ENCODE results near the gene NCBP3.

Gene NCBP3

DNA sequence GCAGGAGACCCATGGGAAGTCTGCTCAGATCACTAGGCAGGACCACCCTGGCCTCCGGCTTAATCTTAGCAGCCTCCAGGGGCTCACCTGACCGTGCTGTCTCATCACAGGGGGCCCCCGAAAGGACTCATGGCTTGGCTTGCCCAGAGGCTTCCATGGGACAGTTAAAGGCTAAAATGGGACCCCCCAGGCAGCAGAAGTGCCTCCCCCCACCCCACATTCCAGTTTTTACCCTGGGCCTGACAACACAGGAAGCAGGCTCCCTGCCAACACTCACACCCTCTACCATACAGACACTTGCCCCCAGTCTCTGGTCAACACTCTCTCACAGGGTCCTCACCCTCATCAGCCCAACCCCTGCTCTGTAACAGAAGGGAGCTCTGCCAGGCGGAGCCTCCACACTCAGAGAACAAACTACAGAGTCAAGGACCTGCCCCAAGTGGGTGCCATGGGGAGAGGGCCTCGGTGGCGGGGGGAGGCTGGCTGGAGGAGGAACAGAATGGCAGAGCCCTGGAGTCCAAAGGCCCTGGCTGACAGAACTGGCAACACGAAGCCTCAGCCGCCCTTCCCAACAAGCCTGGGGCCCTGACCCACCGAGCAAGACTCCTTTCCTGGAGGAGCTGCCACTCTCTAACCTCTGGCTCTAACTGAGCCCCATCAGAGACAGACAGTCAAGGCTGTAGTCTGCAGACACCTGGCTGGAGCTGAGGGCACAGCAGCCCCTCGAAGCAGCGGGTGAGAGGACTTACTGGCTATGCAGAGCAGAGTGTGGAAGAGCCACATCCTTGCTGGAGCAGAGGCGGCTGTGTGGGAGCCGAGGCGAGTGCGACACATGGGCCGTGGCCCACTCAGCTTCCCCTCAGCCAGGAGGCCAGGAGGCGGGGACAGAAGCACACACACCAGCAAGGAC lies 45.4 kb downstream of the NCBP3 start, which contains the start of gene ITGAE:
Gene ITGAE (minus strand): TSS at position 827 of the 910 bp plus-strand sequence. CDS start 44 bp downstream, at position 783.
- WGBS (ENCODE audit: extremely low coverage, insufficient coverage, low lambda C conversion rate), result no CpG with 5 or more reads among the region's 17 CpGs
- Histone ChIP-seq H3K4ac (ENCODE audit: low read depth, low read length) (no peak within 1 kb of the TSS), H3K79me1 (ENCODE audit: low read length) (no peaks in the 10 kb centered on the region), H3K9ac (ENCODE audit: low read length) (no peak within 1 kb of the TSS), H3K23ac (ENCODE audit: low read length) (no peak within 1 kb of the TSS), H3K27me3 (ENCODE audit: insufficient read depth, low read length, poor library complexity) (no peaks in the 10 kb centered on the region), H3K27ac (ENCODE audit: low read depth, low read length) (no peak within 1 kb of the TSS), H3K4me2 (ENCODE audit: low read length) (no peak within 1 kb of the TSS), H2BK120ac (ENCODE audit: low read depth, low read length) (no peak within 1 kb of the TSS), H4K8ac (ENCODE audit: low read depth, low read length) (no peak within 1 kb of the TSS), H3K18ac (ENCODE audit: low read length) (no peak within 1 kb of the TSS), H2BK15ac (replicated peaks; ENCODE audit: low read depth) (no peak within 1 kb of the TSS), H2BK5ac (ENCODE audit: low read length) (no peak within 1 kb of the TSS), H4K5ac (ENCODE audit: low read length) (no peak within 1 kb of the TSS), H3K56ac (ENCODE audit: low read length) (no peak within 1 kb of the TSS), H3K79me2 (ENCODE audit: control insufficient read depth, insufficient read depth, low read length) (no peaks in the 10 kb centered on the region), H2AK5ac (ENCODE audit: low read length) (no peak within 1 kb of the TSS), H3K4me3 (ENCODE audit: low read length) (no peak within 1 kb of the TSS), H3K4me1 (ENCODE audit: control insufficient read depth, low read depth, low read length) (no peaks in the 10 kb centered on the region), H3K36me3 (ENCODE audit: control insufficient read depth, insufficient read depth, low read length) (peaks cover 1% of the 10 kb centered on the region)
- DNase-seq, result no peak

DNA sequence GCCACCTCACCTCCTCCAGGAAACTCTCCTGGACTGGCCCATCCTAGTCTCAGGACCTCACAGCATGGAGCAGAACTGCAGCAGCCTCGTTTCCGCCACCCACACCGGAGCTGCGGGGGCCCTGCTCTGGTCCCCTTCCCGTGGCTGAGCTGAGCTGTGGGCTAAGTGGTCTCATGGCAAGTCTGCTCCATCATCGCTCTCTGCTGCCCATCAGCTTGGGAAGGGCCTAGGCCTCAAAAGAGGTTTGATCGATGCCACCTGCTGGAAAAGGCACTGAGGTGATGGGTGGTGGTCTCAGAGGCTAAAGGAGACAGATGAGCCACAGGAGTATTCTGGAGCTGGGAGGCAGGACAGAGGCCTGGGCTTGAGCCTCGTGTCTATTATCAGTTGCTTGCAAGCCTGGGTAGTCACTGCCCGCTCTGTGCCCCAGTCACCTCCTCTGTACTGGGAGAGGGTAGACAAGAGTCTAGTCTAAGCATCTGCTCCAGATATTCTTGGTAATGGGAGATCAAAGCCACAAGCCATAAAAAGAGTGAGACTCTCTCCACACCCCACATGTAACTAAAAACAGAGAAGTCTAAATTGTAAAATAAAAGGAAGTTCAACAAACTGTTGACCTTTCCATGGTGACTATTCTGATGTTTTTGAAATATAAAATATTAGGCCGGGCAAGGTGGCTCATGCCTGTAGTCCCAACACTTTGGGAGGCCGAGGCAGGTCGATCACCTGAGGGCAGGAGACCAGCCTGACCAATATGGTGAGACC lies 46.7 kb downstream of the NCBP3 start:
- H2AK5ac ChIP-seq (ENCODE audit: low read length), result no peak overlapping the region
- no peak overlapping the region for H3K4me3 ChIP-seq (ENCODE audit: low read length)
- no peak overlapping the region for H2BK120ac ChIP-seq (ENCODE audit: low read depth, low read length)
- no peak overlapping the region for H2BK15ac ChIP-seq (replicated peaks; ENCODE audit: low read depth)
- H3K79me2 ChIP-seq (ENCODE audit: control insufficient read depth, insufficient read depth, low read length), result no peaks in the 10 kb centered on the region
- no peak overlapping the region for H2BK5ac ChIP-seq (ENCODE audit: low read length)
- no peaks in the 10 kb centered on the region for H3K79me1 ChIP-seq (ENCODE audit: low read length)
- H3K27ac ChIP-seq (ENCODE audit: low read depth, low read length), result no peak overlapping the region
- no peak overlapping the region for H3K4me2 ChIP-seq (ENCODE audit: low read length)
- H4K5ac ChIP-seq (ENCODE audit: low read length), result no peak overlapping the region
- H3K23ac ChIP-seq (ENCODE audit: low read length), result no peak overlapping the region
- H3K56ac ChIP-seq (ENCODE audit: low read length), result no peak overlapping the region
- peaks cover 1% of the 10 kb centered on the region for H3K36me3 ChIP-seq (ENCODE audit: control insufficient read depth, insufficient read depth, low read length)
- H3K4ac ChIP-seq (ENCODE audit: low read depth, low read length), result no peak overlapping the region
- H4K8ac ChIP-seq (ENCODE audit: low read depth, low read length), result no peak overlapping the region
- no CpG with 5 or more reads among the region's 12 CpGs for WGBS (ENCODE audit: extremely low coverage, insufficient coverage, low lambda C conversion rate)
- no peak overlapping the region for H3K9ac ChIP-seq (ENCODE audit: low read length)
- peak; percentile 45 for DNase-seq
- no peak overlapping the region for H3K18ac ChIP-seq (ENCODE audit: low read length)
- H3K27me3 ChIP-seq (ENCODE audit: insufficient read depth, low read length, poor library complexity), result no peaks in the 10 kb centered on the region
- no peaks in the 10 kb centered on the region for H3K4me1 ChIP-seq (ENCODE audit: control insufficient read depth, low read depth, low read length)

DNA sequence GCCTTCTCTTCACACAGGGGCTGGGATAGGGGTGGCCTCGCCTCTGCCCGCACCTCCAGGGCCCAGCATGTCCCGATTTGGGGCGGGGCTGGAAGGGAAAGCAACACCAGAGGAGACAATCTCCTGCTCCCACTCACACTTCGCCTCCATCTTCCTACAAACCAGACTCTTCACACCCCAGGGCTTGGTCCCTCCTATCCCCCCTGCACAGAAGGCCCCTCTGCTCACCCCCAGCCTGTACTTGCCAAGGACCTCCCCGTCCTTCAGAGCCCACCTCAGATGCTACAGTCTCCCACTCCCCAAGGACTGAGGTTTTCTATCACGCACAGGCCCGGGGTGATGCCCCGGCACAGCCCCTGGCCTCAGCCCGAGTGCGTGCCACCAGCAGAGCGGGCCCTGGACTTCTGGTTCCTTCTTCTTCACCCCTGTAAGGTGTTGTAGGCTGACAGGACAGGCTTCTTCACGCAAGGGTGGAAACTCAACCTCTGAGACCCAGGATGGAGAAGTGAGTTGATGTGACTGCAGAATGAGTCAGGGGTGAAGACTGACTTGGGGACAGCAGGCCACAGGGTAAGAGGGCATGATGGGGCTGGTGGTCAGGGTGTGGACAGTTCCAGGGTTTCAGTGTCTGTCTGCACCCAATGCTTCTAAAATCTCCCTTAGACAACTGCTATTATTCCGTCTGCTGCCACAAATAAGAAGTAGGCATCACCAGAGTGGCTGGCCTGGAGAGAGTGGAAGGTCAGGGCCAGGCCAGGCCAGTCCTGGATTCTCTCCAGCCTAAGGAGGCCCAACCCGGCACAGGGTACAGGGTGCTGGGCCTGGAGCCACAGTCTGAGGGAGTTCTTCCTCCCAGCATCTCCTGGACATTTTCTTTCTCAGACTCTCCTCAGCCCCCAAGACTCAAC lies 47.5 kb downstream of the NCBP3 start:
- Histone ChIP-seq H3K79me2 (ENCODE audit: control insufficient read depth, insufficient read depth, low read length) (no peaks in the 10 kb centered on the region), H2BK120ac (ENCODE audit: low read depth, low read length) (no peak overlapping the region), H3K27me3 (ENCODE audit: insufficient read depth, low read length, poor library complexity) (no peaks in the 10 kb centered on the region), H3K4me3 (ENCODE audit: low read length) (no peak overlapping the region), H3K36me3 (ENCODE audit: control insufficient read depth, insufficient read depth, low read length) (peaks cover 1% of the 10 kb centered on the region), H3K56ac (ENCODE audit: low read length) (no peak overlapping the region), H4K5ac (ENCODE audit: low read length) (no peak overlapping the region), H4K8ac (ENCODE audit: low read depth, low read length) (no peak overlapping the region), H3K4ac (ENCODE audit: low read depth, low read length) (no peak overlapping the region), H3K9ac (ENCODE audit: low read length) (no peak overlapping the region), H2AK5ac (ENCODE audit: low read length) (no peak overlapping the region), H3K4me2 (ENCODE audit: low read length) (no peak overlapping the region), H2BK5ac (ENCODE audit: low read length) (no peak overlapping the region), H3K4me1 (ENCODE audit: control insufficient read depth, low read depth, low read length) (no peaks in the 10 kb centered on the region), H3K27ac (ENCODE audit: low read depth, low read length) (no peak overlapping the region), H3K23ac (ENCODE audit: low read length) (no peak overlapping the region), H3K18ac (ENCODE audit: low read length) (no peak overlapping the region), H2BK15ac (replicated peaks; ENCODE audit: low read depth) (no peak overlapping the region), H3K79me1 (ENCODE audit: low read length) (no peaks in the 10 kb centered on the region)
- no peak for DNase-seq
- no CpG with 5 or more reads among the region's 15 CpGs for WGBS (ENCODE audit: extremely low coverage, insufficient coverage, low lambda C conversion rate)

DNA sequence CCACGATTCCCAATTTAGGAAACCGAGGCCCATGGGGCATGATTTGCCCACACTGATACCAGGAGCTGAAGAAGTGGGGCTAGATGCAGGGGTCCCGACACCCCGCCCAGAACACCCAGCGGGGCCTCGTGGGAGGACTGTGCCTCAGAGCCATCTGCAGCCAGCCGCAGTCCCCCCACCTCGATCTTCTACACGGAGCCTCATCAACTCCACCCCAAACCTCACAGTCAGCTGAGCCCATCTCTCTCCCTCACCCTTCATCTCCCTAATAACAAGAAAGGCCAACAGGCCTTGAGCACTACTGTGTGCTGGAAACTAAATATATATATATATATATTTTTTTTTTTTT lies 49.2 kb downstream of the NCBP3 start:
- Histone ChIP-seq H3K79me1 (ENCODE audit: low read length) (no peaks in the 10 kb centered on the region), H3K56ac (ENCODE audit: low read length) (no peak overlapping the region), H3K4me1 (ENCODE audit: control insufficient read depth, low read depth, low read length) (no peaks in the 10 kb centered on the region), H3K4ac (ENCODE audit: low read depth, low read length) (no peak overlapping the region), H3K4me3 (ENCODE audit: low read length) (no peak overlapping the region), H3K27me3 (ENCODE audit: insufficient read depth, low read length, poor library complexity) (no peaks in the 10 kb centered on the region), H4K5ac (ENCODE audit: low read length) (no peak overlapping the region), H3K9ac (ENCODE audit: low read length) (no peak overlapping the region), H3K79me2 (ENCODE audit: control insufficient read depth, insufficient read depth, low read length) (no peaks in the 10 kb centered on the region), H3K18ac (ENCODE audit: low read length) (no peak overlapping the region), H2BK5ac (ENCODE audit: low read length) (no peak overlapping the region), H2AK5ac (ENCODE audit: low read length) (no peak overlapping the region), H3K23ac (ENCODE audit: low read length) (no peak overlapping the region), H3K27ac (ENCODE audit: low read depth, low read length) (no peak overlapping the region), H2BK15ac (replicated peaks; ENCODE audit: low read depth) (no peak overlapping the region), H4K8ac (ENCODE audit: low read depth, low read length) (no peak overlapping the region), H2BK120ac (ENCODE audit: low read depth, low read length) (no peak overlapping the region), H3K36me3 (ENCODE audit: control insufficient read depth, insufficient read depth, low read length) (peaks cover under 1% of the 10 kb centered on the region), H3K4me2 (ENCODE audit: low read length) (no peak overlapping the region)
- WGBS (ENCODE audit: extremely low coverage, insufficient coverage, low lambda C conversion rate), result no CpG with 5 or more reads among the region's 9 CpGs
- DNase-seq, result no peak

- no peak overlapping the region for H2BK15ac ChIP-seq (replicated peaks; ENCODE audit: low read depth)
- no peak overlapping the region for H3K9ac ChIP-seq (ENCODE audit: low read length)
- DNase-seq, result no peak
- H3K36me3 ChIP-seq (ENCODE audit: control insufficient read depth, insufficient read depth, low read length), result no peaks in the 10 kb centered on the region
- no peak overlapping the region for H3K4me3 ChIP-seq (ENCODE audit: low read length)
- no peak overlapping the region for H3K27ac ChIP-seq (ENCODE audit: low read depth, low read length)
- no peak overlapping the region for H2BK5ac ChIP-seq (ENCODE audit: low read length)
- no peak overlapping the region for H2AK5ac ChIP-seq (ENCODE audit: low read length)
- H3K4ac ChIP-seq (ENCODE audit: low read depth, low read length), result no peak overlapping the region
- H4K5ac ChIP-seq (ENCODE audit: low read length), result no peak overlapping the region
- H3K79me2 ChIP-seq (ENCODE audit: control insufficient read depth, insufficient read depth, low read length), result no peaks in the 10 kb centered on the region
- H3K18ac ChIP-seq (ENCODE audit: low read length), result no peak overlapping the region
- no peaks in the 10 kb centered on the region for H3K27me3 ChIP-seq (ENCODE audit: insufficient read depth, low read length, poor library complexity)
- no peaks in the 10 kb centered on the region for H3K4me1 ChIP-seq (ENCODE audit: control insufficient read depth, low read depth, low read length)
- no CpG with 5 or more reads among the region's 17 CpGs for WGBS (ENCODE audit: extremely low coverage, insufficient coverage, low lambda C conversion rate)
- H2BK120ac ChIP-seq (ENCODE audit: low read depth, low read length), result no peak overlapping the region
- no peak overlapping the region for H3K56ac ChIP-seq (ENCODE audit: low read length)
- no peak overlapping the region for H3K23ac ChIP-seq (ENCODE audit: low read length)
- H3K79me1 ChIP-seq (ENCODE audit: low read length), result no peaks in the 10 kb centered on the region
- no peak overlapping the region for H3K4me2 ChIP-seq (ENCODE audit: low read length)
- H4K8ac ChIP-seq (ENCODE audit: low read depth, low read length), result no peak overlapping the region
Measured at GRCh38 chr17:3796110-3796821, 49.8 kb downstream of the NCBP3 start.
